Measurements from ENCODE around the gene CCL3.

The CCL3 gene

GRCh38 chr17:36048066-36048465, 41.9 kb downstream of the CCL3 start:
- Histone ChIP-seq H3K4me1 (ENCODE audit: control insufficient read depth, insufficient read depth, low read length) (no peaks in the 10 kb centered on the region), H3K27ac (ENCODE audit: low read depth, low read length) (no peak overlapping the region), H3K36me3 (ENCODE audit: control insufficient read depth, insufficient read depth, low read length) (no peaks in the 10 kb centered on the region), H3K27me3 (ENCODE audit: control insufficient read depth, insufficient read depth, low read length) (no peaks in the 10 kb centered on the region), H3K4me3 (ENCODE audit: low read length) (no peak overlapping the region), H3K9ac (ENCODE audit: low read length) (no peak overlapping the region)
